Keratinocyte (primary cell): Measurements from ENCODE around the gene CEACAM7. TPM values are rescaled to one million over a fixed set of nuclear protein-coding genes. Genes with fewer than 3 reads are reported as not detected.

Experiments used
- polyA plus RNA-seq, 5 experiments: library from polyadenylated mRNA; depleted of rRNA in 3 of 5; stranded (reverse) in 3 of 5; stranded (forward) in 1 of 5; unstranded in 1 of 5; fragments of >200 nt; gene quantifications; 1 replicate in 1 of 5; 2 replicates in 3 of 5; 3 replicates in 1 of 5; pipeline versions ENCODE4 v1.2.1 to v1.2.3, GENCODE V29; 2011 to 2012; ENCODE audit warnings: missing spikeins in 2 of 5, low read depth in 1 of 5, low replicate concordance in 1 of 5
- small RNA-seq, 3 experiments: library from RNA; depleted of rRNA; stranded (forward); fragments of <200 nt; gene quantifications; one replicate each; pipeline ENCODE3, GENCODE V24; 2012; ENCODE audit warnings: low read depth in 3 of 3, low replicate concordance in 1 of 3; ENCODE audit not compliant: insufficient read length in 3 of 3

Gene CEACAM7
- polyA plus RNA-seq, 1 donor (not counting 4 experiments of a cell fraction or from before 2014, with no cell fraction given) = not detected

Small RNAs within 50 kb of the gene (small RNA-seq; reads per million reads assigned to genes)
- 0 reads per million in 3 experiments for gene AC243960.4

Other genes starting within 250 kb of the CEACAM7 start
- gene DMAC2, start 248.4 kb downstream of the CEACAM7 start, polyA plus RNA-seq = 45.3 to 64.0 TPM (median 45.6 TPM) in 3 replicates
- not detected in 3 replicates for gene ERICH4, start 245.1 kb downstream of the CEACAM7 start, polyA plus RNA-seq
- gene CEACAM21, start 112.1 kb downstream of the CEACAM7 start, polyA plus RNA-seq = not detected in 3 replicates
- not detected in 3 replicates for gene CEACAM4, start 61.2 kb downstream of the CEACAM7 start, polyA plus RNA-seq
- gene CEACAM5, start 20.4 kb upstream of the CEACAM7 start, polyA plus RNA-seq = 0.03 TPM in 1 of 3 replicates, not detected in the others
- gene CEACAM6, start 67.3 kb upstream of the CEACAM7 start, polyA plus RNA-seq = 0.28 to 1.2 TPM (median 1.00 TPM) in 3 replicates
- gene CEACAM3, start 108.3 kb upstream of the CEACAM7 start, polyA plus RNA-seq = not detected in 3 replicates
- not detected in 3 replicates for gene LYPD4, start 156.4 kb upstream of the CEACAM7 start, polyA plus RNA-seq
- gene DMRTC2, start 156.8 kb upstream of the CEACAM7 start, polyA plus RNA-seq = not detected in 3 replicates
- 2,269 to 3,039 TPM (median 2,290 TPM) in 3 replicates for gene RPS19, start 172.0 kb upstream of the CEACAM7 start, polyA plus RNA-seq
- gene CD79A, start 189.0 kb upstream of the CEACAM7 start, polyA plus RNA-seq = 0.07 to 0.19 TPM (median 0.14 TPM) in 3 replicates
- 30.5 to 58.4 TPM (median 43.1 TPM) in 3 replicates for gene ARHGEF1, start 194.9 kb upstream of the CEACAM7 start, polyA plus RNA-seq
- not detected in 3 replicates for gene ERFL, start 240.2 kb upstream of the CEACAM7 start, polyA plus RNA-seq